ENCODE results near the gene MYO1B. TPM values are rescaled to one million over a fixed set of nuclear protein-coding genes. Genes with fewer than 3 reads are reported as not detected.

Gene MYO1B
- total RNA-seq, 1 donor from 2014 or later = 157 TPM

DNA sequence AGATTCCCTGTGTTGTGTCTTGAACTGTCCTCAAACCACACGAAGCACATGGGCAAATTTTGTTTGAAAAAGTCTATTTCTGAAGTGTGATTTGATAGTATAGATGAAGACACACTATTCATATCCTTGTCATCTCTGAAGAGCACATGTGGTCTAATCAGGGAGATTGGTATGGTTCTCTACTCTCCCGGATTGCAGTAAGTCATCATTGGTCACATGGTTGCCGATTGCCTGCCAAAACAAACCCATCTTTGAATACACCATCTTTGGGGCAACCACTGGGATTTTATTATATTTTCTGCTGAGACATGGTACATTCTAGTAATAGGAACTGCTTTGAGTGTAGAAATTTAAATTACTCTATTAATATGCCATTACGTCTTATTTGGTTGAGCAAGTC lies 186.9 kb downstream of the MYO1B start:
- H3K9me3 Mint-ChIP-seq (ENCODE audit: low read depth) = peaks cover 4% of the 10 kb centered on the region
- H3K27ac Mint-ChIP-seq = no peak overlapping the region
- no peaks in the 10 kb centered on the region for H3K27me3 Mint-ChIP-seq
- H3K36me3 Mint-ChIP-seq (ENCODE audit: insufficient read depth) = no peaks in the 10 kb centered on the region
- TF ChIP-seq, protein P1, sequence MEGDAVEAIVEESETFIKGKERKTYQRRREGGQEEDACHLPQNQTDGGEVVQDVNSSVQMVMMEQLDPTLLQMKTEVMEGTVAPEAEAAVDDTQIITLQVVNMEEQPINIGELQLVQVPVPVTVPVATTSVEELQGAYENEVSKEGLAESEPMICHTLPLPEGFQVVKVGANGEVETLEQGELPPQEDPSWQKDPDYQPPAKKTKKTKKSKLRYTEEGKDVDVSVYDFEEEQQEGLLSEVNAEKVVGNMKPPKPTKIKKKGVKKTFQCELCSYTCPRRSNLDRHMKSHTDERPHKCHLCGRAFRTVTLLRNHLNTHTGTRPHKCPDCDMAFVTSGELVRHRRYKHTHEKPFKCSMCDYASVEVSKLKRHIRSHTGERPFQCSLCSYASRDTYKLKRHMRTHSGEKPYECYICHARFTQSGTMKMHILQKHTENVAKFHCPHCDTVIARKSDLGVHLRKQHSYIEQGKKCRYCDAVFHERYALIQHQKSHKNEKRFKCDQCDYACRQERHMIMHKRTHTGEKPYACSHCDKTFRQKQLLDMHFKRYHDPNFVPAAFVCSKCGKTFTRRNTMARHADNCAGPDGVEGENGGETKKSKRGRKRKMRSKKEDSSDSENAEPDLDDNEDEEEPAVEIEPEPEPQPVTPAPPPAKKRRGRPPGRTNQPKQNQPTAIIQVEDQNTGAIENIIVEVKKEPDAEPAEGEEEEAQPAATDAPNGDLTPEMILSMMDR (IDR thresholded peaks at IDR 0.05; ENCODE audit: unreplicated experiment) = no peak
- no peak overlapping the region for H3K4me3 Mint-ChIP-seq (ENCODE audit: low read depth)
- H3K4me1 Mint-ChIP-seq (ENCODE audit: low read depth) = no peaks in the 10 kb centered on the region
- no peak for DNase-seq (ENCODE audit: low spot score, unreplicated experiment)

- H3K27ac Mint-ChIP-seq = no peak overlapping the region
- no peaks in the 10 kb centered on the region for H3K4me1 Mint-ChIP-seq (ENCODE audit: low read depth)
- no peak overlapping the region for H3K4me3 Mint-ChIP-seq (ENCODE audit: low read depth)
- H3K27me3 Mint-ChIP-seq = no peaks in the 10 kb centered on the region
- peaks cover 4% of the 10 kb centered on the region for H3K9me3 Mint-ChIP-seq (ENCODE audit: low read depth)
- H3K36me3 Mint-ChIP-seq (ENCODE audit: insufficient read depth) = no peaks in the 10 kb centered on the region
- TF ChIP-seq, protein P1 (IDR thresholded peaks at IDR 0.05; ENCODE audit: unreplicated experiment) = no peak
- no peak for DNase-seq (ENCODE audit: low spot score, unreplicated experiment)
Measured at GRCh38 chr2:191434072-191434471, 188.9 kb downstream of the MYO1B start.

- Mint-ChIP-seq H3K36me3 (ENCODE audit: insufficient read depth) (no peaks in the 10 kb centered on the region), H3K27ac (no peak overlapping the region), H3K27me3 (no peaks in the 10 kb centered on the region), H3K4me3 (ENCODE audit: low read depth) (no peak overlapping the region), H3K9me3 (ENCODE audit: low read depth) (peaks cover 4% of the 10 kb centered on the region), H3K4me1 (ENCODE audit: low read depth) (peaks cover 4% of the 10 kb centered on the region)
- TF ChIP-seq, protein P1 (IDR thresholded peaks at IDR 0.05; ENCODE audit: unreplicated experiment) = no peak
- DNase-seq (ENCODE audit: low spot score, unreplicated experiment) = no peak
Measured at GRCh38 chr2:191435141-191435540, 189.9 kb downstream of the MYO1B start.

DNA sequence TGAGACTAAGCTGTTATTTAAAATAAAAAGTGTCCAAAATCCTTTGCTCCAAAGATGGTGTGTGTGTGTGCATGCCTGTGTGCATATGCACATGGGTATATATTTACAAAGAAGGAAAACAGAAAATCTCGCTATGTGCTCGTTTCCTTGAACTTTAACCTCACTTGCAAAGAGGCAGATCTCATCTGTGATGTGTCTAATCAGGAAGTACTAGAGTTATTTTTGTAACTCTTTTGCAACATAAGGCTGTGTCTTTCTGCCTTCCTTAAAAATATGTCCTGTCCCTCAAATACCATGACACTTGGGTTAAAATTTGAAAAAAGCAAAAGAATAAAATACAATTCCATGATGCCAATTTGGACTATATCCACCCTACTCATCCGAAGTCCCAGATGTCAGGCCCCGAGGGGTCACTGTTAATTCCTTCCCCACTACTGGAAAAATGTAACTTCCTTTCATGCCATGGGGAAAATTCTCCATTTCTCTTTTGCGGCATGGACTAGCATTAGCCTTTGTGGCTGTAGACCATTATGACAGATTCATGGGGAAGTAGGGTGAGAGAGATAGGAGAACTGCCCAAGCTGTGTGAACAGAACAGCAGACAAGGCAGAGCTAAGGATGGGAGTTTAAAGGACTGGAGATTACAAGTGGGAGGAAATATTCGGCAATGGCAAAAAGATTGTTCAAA lies 191.3 kb downstream of the MYO1B start:
- Mint-ChIP-seq H3K27ac (no peak overlapping the region), H3K9me3 (ENCODE audit: low read depth) (peaks cover 4% of the 10 kb centered on the region), H3K27me3 (no peaks in the 10 kb centered on the region), H3K36me3 (ENCODE audit: insufficient read depth) (no peaks in the 10 kb centered on the region), H3K4me3 (ENCODE audit: low read depth) (no peak overlapping the region), H3K4me1 (ENCODE audit: low read depth) (peaks cover 4% of the 10 kb centered on the region)
- no peak for DNase-seq (ENCODE audit: low spot score, unreplicated experiment)
- TF ChIP-seq, protein P1 (IDR thresholded peaks at IDR 0.05; ENCODE audit: unreplicated experiment) = no peak

DNA sequence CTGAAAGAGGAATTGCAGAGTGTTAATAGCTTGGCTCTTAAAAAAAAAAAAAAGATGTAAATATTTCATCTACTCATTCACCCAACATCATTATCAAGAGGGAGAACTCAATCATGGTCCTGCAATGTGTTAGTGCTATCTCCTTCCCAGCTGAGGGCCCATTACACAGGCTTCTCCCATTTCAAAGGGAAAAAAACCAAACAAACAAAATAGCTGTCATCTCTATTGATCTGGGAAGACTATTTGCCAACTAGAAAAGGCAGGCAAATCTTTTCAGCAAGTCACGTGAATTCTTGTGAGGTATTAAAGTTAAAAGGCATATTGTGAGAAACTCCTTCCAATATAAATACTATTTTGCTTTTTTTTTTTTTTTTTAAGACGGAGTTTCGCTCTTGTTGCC lies 194.3 kb downstream of the MYO1B start:
- DNase-seq (ENCODE audit: low spot score, unreplicated experiment) = no peak
- TF ChIP-seq, protein P1 (IDR thresholded peaks at IDR 0.05; ENCODE audit: unreplicated experiment) = no peak
- H3K36me3 Mint-ChIP-seq (ENCODE audit: insufficient read depth) = no peaks in the 10 kb centered on the region
- peaks cover 12% of the 10 kb centered on the region for H3K4me1 Mint-ChIP-seq (ENCODE audit: low read depth)
- no peaks in the 10 kb centered on the region for H3K9me3 Mint-ChIP-seq (ENCODE audit: low read depth)
- no peak overlapping the region for H3K27ac Mint-ChIP-seq
- H3K4me3 Mint-ChIP-seq (ENCODE audit: low read depth) = no peak overlapping the region
- no peaks in the 10 kb centered on the region for H3K27me3 Mint-ChIP-seq

Measured in progenitor cell of endocrine pancreas (in vitro differentiated cells).